Suprapubic skin (tissue), 4 donors: ENCODE results near the gene SLC29A3. TPM values are rescaled to one million over a fixed set of nuclear protein-coding genes. Genes with fewer than 3 reads are reported as not detected.
"Not testable (repeated sequence)": the region's sequence is repeated elsewhere in the genome, so short reads cannot be mapped to it uniquely, and the experiment has no call there.

Experiments
- DNase-seq, 2 donors: peaks; one replicate each; pipeline ENCODE4 v3.0.0-alpha.2; 2019; ENCODE audit warnings: low spot score in 2 of 2
- H3K27ac ChIP-seq: fragments of 200-600 bp; sonication (generic); one replicate; pipeline ENCODE4 v1.5.1; 2019
- H3K27me3 ChIP-seq: fragments of 200-600 bp; sonication (generic); one replicate; pipeline ENCODE4 v1.5.1; 2019
- H3K36me3 ChIP-seq: fragments of 200-600 bp; sonication (generic); one replicate; pipeline ENCODE4 v1.5.1; 2019
- H3K4me1 ChIP-seq: fragments of 200-600 bp; sonication (generic); one replicate; pipeline ENCODE4 v1.5.1; 2019
- H3K4me3 ChIP-seq: fragments of 200-600 bp; sonication (generic); one replicate; pipeline ENCODE4 v1.5.1; 2019; ENCODE audit warnings: mild to moderate bottlenecking
- H3K9me3 ChIP-seq: fragments of 200-600 bp; sonication (generic); one replicate; pipeline ENCODE4 v1.5.1; 2019
- EP300 ChIP-seq: sonication (generic); formaldehyde crosslinking; IDR thresholded peaks from one replicate; pipeline ENCODE4 v1.6.1; 2017; ENCODE audit warnings: antibody characterized with exemption
- POLR2A ChIP-seq, 2 donors: fragments of 450-650 bp; IDR thresholded peaks; one replicate each; pipeline ENCODE4 v1.6.1; 2017; ENCODE audit warnings: antibody characterized with exemption in 2 of 2, mild to moderate bottlenecking in 2 of 2, moderate library complexity in 2 of 2
- POLR2AphosphoS5 ChIP-seq, 3 donors: sonication (generic); formaldehyde crosslinking; IDR thresholded peaks; one replicate each; pipeline ENCODE4 v1.6.1; 2017; ENCODE audit warnings: antibody characterized with exemption in 3 of 3
- WGBS: methylation state at CpG from one replicate; pipeline ENCODE4 v1.1.5; 2018; 5-methylcytosine and 5-hydroxymethylcytosine counted together
- total RNA-seq, 4 donors: library from RNA; depleted of rRNA; stranded (reverse); fragments of >200 nt; gene quantifications; one replicate each; pipeline ENCODE4 v1.1.0, GENCODE V29; 2016
- TF ChIP-seq, protein P1 (sequence below), 2 donors: fragments of 200-600 bp in 1 of 2; fragments of 450-650 bp in 1 of 2; sonication (generic) in 1 of 2; IDR thresholded peaks; one replicate each; pipeline ENCODE4 v1.5.1; 2016 to 2019; ENCODE audit warnings: antibody characterized with exemption in 2 of 2, mild to moderate bottlenecking in 1 of 2, moderate library complexity in 1 of 2

The SLC29A3 gene
- total RNA-seq, 4 donors from 2014 or later = 1.3 to 2.8 (median 2.2) TPM

GRCh38 chr10:71272056-71272771, 46.8 kb upstream of the SLC29A3 start:
- H3K27me3 ChIP-seq = no peaks in the 10 kb centered on the region
- H3K27ac ChIP-seq = no peak overlapping the region
- H3K4me3 ChIP-seq = no peak overlapping the region
- no peak for DNase-seq
- TF ChIP-seq POLR2A (IDR thresholded peaks at IDR 0.05) = no peak
- TF ChIP-seq, protein P1, sequence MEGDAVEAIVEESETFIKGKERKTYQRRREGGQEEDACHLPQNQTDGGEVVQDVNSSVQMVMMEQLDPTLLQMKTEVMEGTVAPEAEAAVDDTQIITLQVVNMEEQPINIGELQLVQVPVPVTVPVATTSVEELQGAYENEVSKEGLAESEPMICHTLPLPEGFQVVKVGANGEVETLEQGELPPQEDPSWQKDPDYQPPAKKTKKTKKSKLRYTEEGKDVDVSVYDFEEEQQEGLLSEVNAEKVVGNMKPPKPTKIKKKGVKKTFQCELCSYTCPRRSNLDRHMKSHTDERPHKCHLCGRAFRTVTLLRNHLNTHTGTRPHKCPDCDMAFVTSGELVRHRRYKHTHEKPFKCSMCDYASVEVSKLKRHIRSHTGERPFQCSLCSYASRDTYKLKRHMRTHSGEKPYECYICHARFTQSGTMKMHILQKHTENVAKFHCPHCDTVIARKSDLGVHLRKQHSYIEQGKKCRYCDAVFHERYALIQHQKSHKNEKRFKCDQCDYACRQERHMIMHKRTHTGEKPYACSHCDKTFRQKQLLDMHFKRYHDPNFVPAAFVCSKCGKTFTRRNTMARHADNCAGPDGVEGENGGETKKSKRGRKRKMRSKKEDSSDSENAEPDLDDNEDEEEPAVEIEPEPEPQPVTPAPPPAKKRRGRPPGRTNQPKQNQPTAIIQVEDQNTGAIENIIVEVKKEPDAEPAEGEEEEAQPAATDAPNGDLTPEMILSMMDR (IDR thresholded peaks at IDR 0.05) = no peak
- TF ChIP-seq POLR2AphosphoS5 (IDR thresholded peaks at IDR 0.05) = no peak
- no peak for TF ChIP-seq EP300
- H3K9me3 ChIP-seq = no peaks in the 10 kb centered on the region
- 71% methylated on average over 11 of the region's 15 CpGs for WGBS
- H3K4me1 ChIP-seq = peaks cover 22% of the 10 kb centered on the region
- H3K36me3 ChIP-seq = no peaks in the 10 kb centered on the region

GRCh38 chr10:71272974-71273373, 46.1 kb upstream of the SLC29A3 start:
- H3K9me3 ChIP-seq, H3K27ac ChIP-seq, DNase-seq, H3K27me3 ChIP-seq, H3K4me3 ChIP-seq, H3K36me3 ChIP-seq: not testable (repeated sequence)
- peaks cover 22% of the 10 kb centered on the region for H3K4me1 ChIP-seq
- WGBS = 86% methylated on average over 11 of the region's 11 CpGs

- WGBS = 93% methylated on average over 5 of the region's 5 CpGs
- Histone ChIP-seq H3K27ac (no peak overlapping the region), H3K4me3 (no peak overlapping the region), H3K36me3 (no peaks in the 10 kb centered on the region), H3K4me1 (peaks cover 18% of the 10 kb centered on the region), H3K27me3 (no peaks in the 10 kb centered on the region), H3K9me3 (no peaks in the 10 kb centered on the region)
- TF ChIP-seq, protein P1 (IDR thresholded peaks at IDR 0.05) = no peak
- DNase-seq = no peak
Observed at GRCh38 chr10:71273506-71273905, 45.6 kb upstream of the SLC29A3 start.

GRCh38 chr10:71274901-71275796, 43.9 kb upstream of the SLC29A3 start:
- WGBS = 79% methylated on average over 11 of the region's 11 CpGs
- Histone ChIP-seq H3K9me3 (no peaks in the 10 kb centered on the region), H3K27ac (no peak overlapping the region), H3K4me1 (peaks cover 6% of the 10 kb centered on the region), H3K36me3 (no peaks in the 10 kb centered on the region), H3K4me3 (no peak overlapping the region), H3K27me3 (no peaks in the 10 kb centered on the region)
- no peak for TF ChIP-seq POLR2A (IDR thresholded peaks at IDR 0.05)
- TF ChIP-seq, protein P1 (IDR thresholded peaks at IDR 0.05) = no peak
- no peak for TF ChIP-seq POLR2AphosphoS5 (IDR thresholded peaks at IDR 0.05)
- TF ChIP-seq EP300 = no peak
- no peak for DNase-seq

GRCh38 chr10:71276873-71277272, 42.2 kb upstream of the SLC29A3 start:
- 93% methylated on average over 8 of the region's 9 CpGs for WGBS

More at GRCh38 chr10:71276873-71277272, 42.2 kb upstream of the SLC29A3 start:
- Histone ChIP-seq H3K36me3 (no peaks in the 10 kb centered on the region), H3K27ac (no peak overlapping the region), H3K4me3 (no peak overlapping the region), H3K4me1 (no peaks in the 10 kb centered on the region), H3K9me3 (no peaks in the 10 kb centered on the region), H3K27me3 (no peaks in the 10 kb centered on the region)
- no peak for TF ChIP-seq EP300
- no peak for TF ChIP-seq POLR2A (IDR thresholded peaks at IDR 0.05)
- TF ChIP-seq, protein P1 (IDR thresholded peaks at IDR 0.05) = no peak
- TF ChIP-seq POLR2AphosphoS5 (IDR thresholded peaks at IDR 0.05) = no peak
- DNase-seq = no peak
